ENCODE measurements around the gene NR2F1-AS1. TPM values are rescaled to one million over a fixed set of nuclear protein-coding genes. Genes with fewer than 3 reads are reported as not detected.

Gene NR2F1-AS1
- total and polyA plus RNA-seq, 9 of the 15 experiments (the other 6 are each of a cell fraction or from before 2014, with no cell fraction given): not detected

DNA sequence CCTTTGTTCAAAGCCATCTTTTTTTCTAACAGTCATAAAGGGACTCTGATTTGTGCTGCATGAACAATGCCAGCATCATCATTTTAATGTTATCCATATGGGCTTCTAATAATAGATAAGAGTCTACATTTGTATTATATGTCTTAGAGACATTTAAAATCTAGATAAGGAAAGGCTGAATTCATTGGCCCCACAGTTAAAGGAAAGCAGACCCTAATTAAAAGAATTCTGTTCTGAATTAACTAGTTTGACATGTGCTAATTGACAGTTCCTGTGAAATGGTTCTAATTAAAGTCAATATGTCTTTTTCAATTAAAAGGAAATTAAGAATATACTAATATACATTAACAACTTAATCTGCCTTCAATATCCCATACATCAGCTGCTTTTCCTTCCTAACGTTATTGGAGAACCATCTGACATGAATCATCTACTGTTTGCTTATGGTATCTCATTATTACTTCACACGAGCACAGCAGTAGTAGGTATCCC lies 104.7 kb downstream of the NR2F1-AS1 start (continued):
- no peak for TF ChIP-seq CHD7 (IDR thresholded peaks at IDR 0.05; ENCODE audit: low read depth, low read length)
- TF ChIP-seq HLTF (IDR thresholded peaks at IDR 0.05): no peak
- TF ChIP-seq NRF1 (conservative IDR thresholded peaks at IDR 0.05 in 1 of 2, IDR thresholded peaks at IDR 0.05 in 1 of 2): no peak

Measured in K562 (cell line).